Suprapubic skin (tissue), 4 donors: ENCODE measurements around the gene ADAM19. TPM values are rescaled to one million over a fixed set of nuclear protein-coding genes. Genes with fewer than 3 reads are reported as not detected.

Experiments used
- DNase-seq, 2 donors: peaks; one replicate each; pipeline ENCODE4 v3.0.0-alpha.2; 2019; ENCODE audit warnings: low spot score in 2 of 2
- H3K27ac ChIP-seq: fragments of 200-600 bp; sonication (generic); one replicate; pipeline ENCODE4 v1.5.1; 2019
- H3K27me3 ChIP-seq: fragments of 200-600 bp; sonication (generic); one replicate; pipeline ENCODE4 v1.5.1; 2019
- H3K36me3 ChIP-seq: fragments of 200-600 bp; sonication (generic); one replicate; pipeline ENCODE4 v1.5.1; 2019
- H3K4me1 ChIP-seq: fragments of 200-600 bp; sonication (generic); one replicate; pipeline ENCODE4 v1.5.1; 2019
- H3K4me3 ChIP-seq: fragments of 200-600 bp; sonication (generic); one replicate; pipeline ENCODE4 v1.5.1; 2019; ENCODE audit warnings: mild to moderate bottlenecking
- H3K9me3 ChIP-seq: fragments of 200-600 bp; sonication (generic); one replicate; pipeline ENCODE4 v1.5.1; 2019
- EP300 ChIP-seq: sonication (generic); formaldehyde crosslinking; IDR thresholded peaks from one replicate; pipeline ENCODE4 v1.6.1; 2017; ENCODE audit warnings: antibody characterized with exemption
- POLR2A ChIP-seq, 2 donors: fragments of 450-650 bp; IDR thresholded peaks; one replicate each; pipeline ENCODE4 v1.6.1; 2017; ENCODE audit warnings: antibody characterized with exemption in 2 of 2, mild to moderate bottlenecking in 2 of 2, moderate library complexity in 2 of 2
- POLR2AphosphoS5 ChIP-seq, 3 donors: sonication (generic); formaldehyde crosslinking; IDR thresholded peaks; one replicate each; pipeline ENCODE4 v1.6.1; 2017; ENCODE audit warnings: antibody characterized with exemption in 3 of 3
- WGBS: methylation state at CpG from one replicate; pipeline ENCODE4 v1.1.5; 2018; 5-methylcytosine and 5-hydroxymethylcytosine counted together
- total RNA-seq, 4 donors: library from RNA; depleted of rRNA; stranded (reverse); fragments of >200 nt; gene quantifications; one replicate each; pipeline ENCODE4 v1.1.0, GENCODE V29; 2016
- TF ChIP-seq, protein P1 (sequence below), 2 donors: fragments of 200-600 bp in 1 of 2; fragments of 450-650 bp in 1 of 2; sonication (generic) in 1 of 2; IDR thresholded peaks; one replicate each; pipeline ENCODE4 v1.5.1; 2016 to 2019; ENCODE audit warnings: antibody characterized with exemption in 2 of 2, mild to moderate bottlenecking in 1 of 2, moderate library complexity in 1 of 2

The ADAM19 gene
- total RNA-seq, 4 donors from 2014 or later = 0.42 to 2.6 (median 1.3) TPM

DNA sequence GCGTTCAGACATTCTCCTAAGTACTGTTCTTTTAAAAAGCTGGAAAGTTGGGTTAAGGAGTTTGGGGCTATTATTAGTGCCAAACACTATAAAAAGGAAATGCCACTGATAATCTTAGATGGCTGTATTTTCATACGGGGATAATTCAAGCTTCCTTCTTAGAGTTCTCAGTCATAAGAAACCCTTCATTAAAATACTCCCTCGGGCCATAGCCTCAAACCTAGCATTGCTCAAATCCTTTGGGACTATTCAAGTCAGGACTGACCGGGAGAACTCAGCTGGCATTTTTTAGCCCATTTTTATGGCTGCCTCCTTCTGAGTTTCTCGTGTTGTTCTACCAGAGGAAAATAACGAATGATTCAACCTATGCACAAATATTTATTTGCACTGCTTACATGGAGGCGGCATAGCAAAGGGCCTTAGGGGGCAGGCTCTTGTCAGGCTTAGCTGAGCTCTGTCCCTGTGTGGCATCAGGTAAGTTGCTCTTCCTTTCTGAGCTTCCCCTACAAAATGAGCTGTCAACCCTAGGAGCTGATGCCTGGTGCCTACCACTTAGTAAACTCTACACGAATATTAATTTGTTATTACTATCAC is 33.5 kb upstream of the ADAM19 start:
- no peak overlapping the region for H3K27ac ChIP-seq
- WGBS = 68% methylated on average over 8 of the region's 8 CpGs
- no peaks in the 10 kb centered on the region for H3K27me3 ChIP-seq
- no peaks in the 10 kb centered on the region for H3K4me1 ChIP-seq
- H3K9me3 ChIP-seq = no peaks in the 10 kb centered on the region
- H3K4me3 ChIP-seq = no peak overlapping the region
- H3K36me3 ChIP-seq = no peaks in the 10 kb centered on the region
- DNase-seq = no peak
- TF ChIP-seq EP300 = no peak
- no peak for TF ChIP-seq POLR2AphosphoS5 (IDR thresholded peaks at IDR 0.05)
- no peak for TF ChIP-seq POLR2A (IDR thresholded peaks at IDR 0.05)
- TF ChIP-seq, protein P1, sequence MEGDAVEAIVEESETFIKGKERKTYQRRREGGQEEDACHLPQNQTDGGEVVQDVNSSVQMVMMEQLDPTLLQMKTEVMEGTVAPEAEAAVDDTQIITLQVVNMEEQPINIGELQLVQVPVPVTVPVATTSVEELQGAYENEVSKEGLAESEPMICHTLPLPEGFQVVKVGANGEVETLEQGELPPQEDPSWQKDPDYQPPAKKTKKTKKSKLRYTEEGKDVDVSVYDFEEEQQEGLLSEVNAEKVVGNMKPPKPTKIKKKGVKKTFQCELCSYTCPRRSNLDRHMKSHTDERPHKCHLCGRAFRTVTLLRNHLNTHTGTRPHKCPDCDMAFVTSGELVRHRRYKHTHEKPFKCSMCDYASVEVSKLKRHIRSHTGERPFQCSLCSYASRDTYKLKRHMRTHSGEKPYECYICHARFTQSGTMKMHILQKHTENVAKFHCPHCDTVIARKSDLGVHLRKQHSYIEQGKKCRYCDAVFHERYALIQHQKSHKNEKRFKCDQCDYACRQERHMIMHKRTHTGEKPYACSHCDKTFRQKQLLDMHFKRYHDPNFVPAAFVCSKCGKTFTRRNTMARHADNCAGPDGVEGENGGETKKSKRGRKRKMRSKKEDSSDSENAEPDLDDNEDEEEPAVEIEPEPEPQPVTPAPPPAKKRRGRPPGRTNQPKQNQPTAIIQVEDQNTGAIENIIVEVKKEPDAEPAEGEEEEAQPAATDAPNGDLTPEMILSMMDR (IDR thresholded peaks at IDR 0.05) = no peak

DNA sequence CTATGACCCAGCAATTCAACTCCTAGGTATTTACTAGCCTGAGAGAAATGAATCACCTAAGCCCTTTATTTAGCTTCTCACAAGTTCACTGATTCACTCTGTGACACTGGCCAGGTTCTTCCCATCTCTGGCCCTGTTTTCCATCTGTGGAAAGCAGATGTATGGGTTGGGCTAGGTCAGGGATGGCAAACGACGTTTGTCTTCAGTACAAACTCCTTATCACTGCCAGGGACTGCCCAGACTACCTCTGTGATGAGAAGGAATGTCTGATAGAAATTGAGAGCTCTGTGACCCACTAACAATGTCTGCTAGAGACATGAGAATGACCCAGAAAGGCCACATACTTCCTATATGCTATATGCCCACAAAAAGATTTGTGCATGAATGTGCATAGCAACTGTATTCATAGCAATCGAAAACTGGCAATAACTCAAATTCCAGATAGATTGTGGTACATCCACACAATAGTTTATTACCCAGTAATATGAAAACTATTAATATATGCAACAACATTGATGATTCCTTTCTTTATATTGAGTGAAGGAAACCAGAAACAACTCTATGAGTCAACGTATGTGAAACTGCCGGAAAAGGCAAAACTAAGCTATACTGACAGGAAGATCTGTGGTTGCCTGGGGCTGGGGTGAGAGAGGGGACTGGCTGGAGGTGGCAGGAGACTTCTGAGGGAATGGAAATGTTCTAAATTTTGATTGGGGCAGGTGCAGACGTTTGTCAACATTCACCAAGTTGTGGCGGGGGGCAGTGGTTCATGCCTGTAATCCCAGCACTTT is 32.0 kb upstream of the ADAM19 start:
- no peak for DNase-seq
- Histone ChIP-seq H3K4me1 (no peaks in the 10 kb centered on the region), H3K27ac (no peak overlapping the region), H3K36me3 (no peaks in the 10 kb centered on the region), H3K9me3 (no peaks in the 10 kb centered on the region), H3K27me3 (no peaks in the 10 kb centered on the region), H3K4me3 (no peak overlapping the region)
- TF ChIP-seq POLR2A (IDR thresholded peaks at IDR 0.05) (no peak), POLR2AphosphoS5 (IDR thresholded peaks at IDR 0.05) (no peak), EP300 (no peak)
- TF ChIP-seq, protein P1 (IDR thresholded peaks at IDR 0.05) = no peak
- WGBS = 47% methylated on average over 7 of the region's 7 CpGs

DNA sequence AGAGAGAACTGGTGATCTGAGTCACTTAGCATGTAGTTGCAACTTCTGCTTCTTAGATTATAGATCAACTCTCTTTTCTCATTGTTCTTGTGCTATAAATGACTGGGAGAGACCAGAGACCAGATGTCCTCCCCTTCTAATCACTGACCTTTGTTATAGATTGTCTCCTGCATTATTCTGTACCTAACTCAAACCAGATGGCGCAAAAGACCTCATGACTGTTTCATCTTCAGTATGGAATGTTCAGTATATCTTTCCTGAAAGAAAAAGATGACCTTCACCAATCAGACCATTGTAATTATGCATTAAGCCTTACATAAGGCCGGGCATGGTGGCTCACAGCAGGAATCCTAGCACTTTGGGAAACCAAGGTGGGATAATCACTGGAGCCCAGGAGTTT is 30.5 kb upstream of the ADAM19 start:
- no peaks in the 10 kb centered on the region for H3K9me3 ChIP-seq
- no peak overlapping the region for H3K4me3 ChIP-seq
- no peaks in the 10 kb centered on the region for H3K36me3 ChIP-seq
- H3K27ac ChIP-seq = no peak overlapping the region
- DNase-seq = no peak
- H3K4me1 ChIP-seq = no peaks in the 10 kb centered on the region
- H3K27me3 ChIP-seq = no peaks in the 10 kb centered on the region
- TF ChIP-seq POLR2A (IDR thresholded peaks at IDR 0.05) = no peak
- no peak for TF ChIP-seq EP300
- no peak for TF ChIP-seq POLR2AphosphoS5 (IDR thresholded peaks at IDR 0.05)
- TF ChIP-seq, protein P1 (IDR thresholded peaks at IDR 0.05) = no peak
- 92% methylated on average over 2 of the region's 2 CpGs for WGBS

DNA sequence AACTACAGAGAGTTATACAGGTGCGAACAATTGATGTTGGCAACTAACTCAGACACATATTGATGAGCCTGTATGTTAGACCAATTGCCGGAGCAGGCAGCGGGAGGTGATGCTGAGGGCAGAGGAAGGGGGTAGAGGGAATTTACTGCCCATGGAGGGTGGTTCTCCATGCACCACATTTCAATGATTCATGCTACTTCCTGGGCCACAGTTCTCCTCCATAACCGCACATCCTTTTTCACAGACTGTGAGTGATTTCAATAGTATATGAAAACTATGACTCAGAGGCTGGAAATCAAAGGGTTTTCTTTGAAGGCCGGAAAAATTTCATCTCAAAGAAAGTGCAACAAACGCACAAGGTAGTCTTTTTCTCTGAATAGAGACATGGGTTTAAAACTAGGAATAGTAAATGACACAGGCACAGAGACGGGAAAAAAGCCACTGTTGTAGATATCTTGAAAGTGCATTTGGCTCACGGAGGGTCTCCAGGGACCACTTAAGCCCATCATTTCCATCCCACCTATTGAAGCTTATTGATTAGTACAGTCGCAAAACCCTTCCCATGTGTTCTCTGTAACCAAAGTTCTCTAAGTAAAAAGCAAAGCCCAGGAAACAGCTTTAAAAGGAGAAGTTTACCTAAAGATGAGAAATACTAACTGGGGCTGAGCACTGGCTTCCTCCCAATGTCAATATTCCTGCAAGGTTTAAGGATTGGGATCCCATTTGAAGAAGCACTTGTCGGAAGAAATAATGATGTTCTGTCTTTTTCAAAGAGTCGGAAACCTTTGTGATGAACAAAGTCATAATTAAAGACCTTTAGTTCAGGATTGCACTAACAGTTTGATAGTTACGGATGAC is 28.0 kb upstream of the ADAM19 start:
- no peaks in the 10 kb centered on the region for H3K27me3 ChIP-seq
- no peak for TF ChIP-seq POLR2A (IDR thresholded peaks at IDR 0.05)
- TF ChIP-seq, protein P1 (IDR thresholded peaks at IDR 0.05) = no peak
- TF ChIP-seq POLR2AphosphoS5 (IDR thresholded peaks at IDR 0.05) = no peak
- no peak for TF ChIP-seq EP300
- H3K36me3 ChIP-seq = no peaks in the 10 kb centered on the region
- no peak for DNase-seq
- no peak overlapping the region for H3K27ac ChIP-seq
- 81% methylated on average over 12 of the region's 12 CpGs for WGBS
- H3K9me3 ChIP-seq = no peaks in the 10 kb centered on the region
- no peak overlapping the region for H3K4me3 ChIP-seq
- no peaks in the 10 kb centered on the region for H3K4me1 ChIP-seq

DNA sequence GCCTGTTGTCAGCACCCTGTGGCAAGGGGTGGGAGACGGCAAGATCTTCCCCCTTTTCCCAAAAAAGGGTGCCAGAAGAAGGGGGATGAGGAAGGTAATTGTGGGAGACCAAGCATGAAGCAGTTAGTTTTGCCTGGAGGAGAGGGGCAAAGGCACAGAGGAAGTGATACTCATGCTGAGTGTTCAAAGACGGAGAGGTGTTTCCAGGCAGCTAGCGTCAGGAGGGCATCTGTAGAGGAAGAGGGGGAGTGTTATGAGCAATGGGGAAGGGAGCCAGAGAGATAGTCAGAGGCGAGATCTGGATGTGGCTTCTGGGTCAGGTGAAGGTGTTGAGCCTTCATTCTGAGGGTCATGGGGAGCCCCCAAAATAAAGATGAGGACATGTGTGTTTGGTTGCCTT is 26.9 kb upstream of the ADAM19 start:
- H3K9me3 ChIP-seq = no peaks in the 10 kb centered on the region
- TF ChIP-seq EP300 (no peak), POLR2A (IDR thresholded peaks at IDR 0.05) (no peak), POLR2AphosphoS5 (IDR thresholded peaks at IDR 0.05) (no peak)
- TF ChIP-seq, protein P1 (IDR thresholded peaks at IDR 0.05) = no peak
- H3K27me3 ChIP-seq = no peaks in the 10 kb centered on the region
- no peaks in the 10 kb centered on the region for H3K36me3 ChIP-seq
- no peak overlapping the region for H3K4me3 ChIP-seq
- 87% methylated on average over 4 of the region's 4 CpGs for WGBS
- DNase-seq = no peak
- H3K4me1 ChIP-seq = no peaks in the 10 kb centered on the region
- no peak overlapping the region for H3K27ac ChIP-seq
